ENCODE results near the gene PLEKHA7. TPM values are rescaled to one million over a fixed set of nuclear protein-coding genes. Genes with fewer than 3 reads are reported as not detected.

Gene PLEKHA7
- total RNA-seq, 1 experiment from 2014 or later, result 57.6 TPM

DNA sequence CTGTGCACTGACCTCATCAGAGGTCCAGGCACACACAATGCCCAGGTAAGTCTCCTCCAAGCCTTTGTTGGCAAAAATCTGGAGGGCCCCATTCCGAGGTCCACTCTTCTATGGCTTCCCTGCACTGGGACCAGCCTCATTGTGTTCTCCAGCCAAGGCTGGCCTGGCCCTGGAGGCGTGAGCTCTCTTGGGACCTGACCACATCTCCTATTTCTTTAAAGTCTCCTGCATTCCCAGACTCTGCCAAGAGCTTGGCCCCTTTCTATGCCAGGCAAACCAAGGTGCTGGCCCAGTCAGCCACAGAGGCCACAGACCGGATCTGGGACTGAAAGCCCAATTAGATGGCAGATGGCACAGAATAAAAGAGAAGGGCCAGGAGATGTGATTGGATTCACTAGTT lies 220.7 kb downstream of the PLEKHA7 start:
- H3K4me1 Mint-ChIP-seq (ENCODE audit: low read depth, unreplicated experiment), result no peaks in the 10 kb centered on the region
- POLR2A ChIA-PET, result no interaction called here
- no peaks in the 10 kb centered on the region for H3K9me3 Mint-ChIP-seq (ENCODE audit: unreplicated experiment)
- no peak overlapping the region for H3K27ac Mint-ChIP-seq (ENCODE audit: unreplicated experiment)
- CTCF ChIA-PET, result no interaction called here
- intact Hi-C loops (cut with micrococcal nuclease; ENCODE audit: unreplicated experiment), result no loop called here
- Histone ChIP-seq H3K36me3 (ENCODE audit: control insufficient read depth, insufficient read depth, low read length) (no peaks in the 10 kb centered on the region), H3K4me3 (ENCODE audit: low read depth, low read length) (no peak overlapping the region), H3K4me1 (no peaks in the 10 kb centered on the region), H3K27me3 (replicated peaks; ENCODE audit: control insufficient read depth, insufficient read depth, low read length) (no peaks in the 10 kb centered on the region), H3K9me3 (no peaks in the 10 kb centered on the region)
- BruUV-seq (replicated peaks), result no TSS peak
- TF ChIP-seq CTCF (IDR thresholded peaks at IDR 0.05; ENCODE audit: insufficient read depth in 1 of 2, low read depth in 1 of 2, low read length in 1 of 2, severe bottlenecking in 1 of 2, unreplicated experiment in 1 of 2), result no peak
- no peak for DNase-seq
- H3K27me3 Mint-ChIP-seq (ENCODE audit: insufficient read depth, unreplicated experiment), result no peaks in the 10 kb centered on the region
- no peak overlapping the region for H3K4me3 Mint-ChIP-seq (ENCODE audit: unreplicated experiment)
- peaks cover 46% of the 10 kb centered on the region for H3K36me3 Mint-ChIP-seq (ENCODE audit: insufficient read depth, unreplicated experiment)

GRCh38 chr11:16793009-16793408 lies 221.2 kb downstream of the PLEKHA7 start:
- Mint-ChIP-seq H3K9me3 (ENCODE audit: unreplicated experiment) (no peaks in the 10 kb centered on the region), H3K36me3 (ENCODE audit: insufficient read depth, unreplicated experiment) (peaks cover 46% of the 10 kb centered on the region), H3K27me3 (ENCODE audit: insufficient read depth, unreplicated experiment) (no peaks in the 10 kb centered on the region), H3K27ac (ENCODE audit: unreplicated experiment) (no peak overlapping the region), H3K4me1 (ENCODE audit: low read depth, unreplicated experiment) (no peaks in the 10 kb centered on the region), H3K4me3 (ENCODE audit: unreplicated experiment) (no peak overlapping the region)
- DNase-seq, result no peak
- intact Hi-C loops (cut with micrococcal nuclease; ENCODE audit: unreplicated experiment), result no loop called here
- TF ChIP-seq CTCF (IDR thresholded peaks at IDR 0.05; ENCODE audit: insufficient read depth in 1 of 2, low read depth in 1 of 2, low read length in 1 of 2, severe bottlenecking in 1 of 2, unreplicated experiment in 1 of 2), result no peak
- Histone ChIP-seq H3K27me3 (replicated peaks; ENCODE audit: control insufficient read depth, insufficient read depth, low read length) (no peaks in the 10 kb centered on the region), H3K4me3 (ENCODE audit: low read depth, low read length) (no peak overlapping the region), H3K36me3 (ENCODE audit: control insufficient read depth, insufficient read depth, low read length) (no peaks in the 10 kb centered on the region), H3K9me3 (no peaks in the 10 kb centered on the region), H3K4me1 (no peaks in the 10 kb centered on the region)
- BruUV-seq (replicated peaks), result no TSS peak
- CTCF ChIA-PET, result interaction anchor here (0.9 kb wide), 1 partner anchor 9 kb away, joined by 3 read pairs; no protein-coding TSS in a partner anchor
- POLR2A ChIA-PET, result no interaction called here

GRCh38 chr11:16792426-16792825 lies 221.8 kb downstream of the PLEKHA7 start:
- H3K9me3 ChIP-seq, result no peaks in the 10 kb centered on the region
- intact Hi-C loops (cut with micrococcal nuclease; ENCODE audit: unreplicated experiment), result no loop called here
- no peak overlapping the region for H3K27ac Mint-ChIP-seq (ENCODE audit: unreplicated experiment)
- no TSS peak for BruUV-seq (replicated peaks)
- H3K9me3 Mint-ChIP-seq (ENCODE audit: unreplicated experiment), result no peaks in the 10 kb centered on the region
- TF ChIP-seq CTCF (IDR thresholded peaks at IDR 0.05; ENCODE audit: insufficient read depth in 1 of 2, low read depth in 1 of 2, low read length in 1 of 2, severe bottlenecking in 1 of 2, unreplicated experiment in 1 of 2), result no peak
- no peaks in the 10 kb centered on the region for H3K27me3 ChIP-seq (replicated peaks; ENCODE audit: control insufficient read depth, insufficient read depth, low read length)
- H3K4me1 ChIP-seq, result no peaks in the 10 kb centered on the region
- no peaks in the 10 kb centered on the region for H3K36me3 ChIP-seq (ENCODE audit: control insufficient read depth, insufficient read depth, low read length)
- H3K4me1 Mint-ChIP-seq (ENCODE audit: low read depth, unreplicated experiment), result no peaks in the 10 kb centered on the region
- peaks cover 43% of the 10 kb centered on the region for H3K36me3 Mint-ChIP-seq (ENCODE audit: insufficient read depth, unreplicated experiment)
- no peak overlapping the region for H3K4me3 Mint-ChIP-seq (ENCODE audit: unreplicated experiment)
- POLR2A ChIA-PET, result no interaction called here
- H3K4me3 ChIP-seq (ENCODE audit: low read depth, low read length), result no peak overlapping the region
- CTCF ChIA-PET, result interaction anchor here (0.9 kb wide), 1 partner anchor 10 kb away, joined by 3 read pairs; no protein-coding TSS in a partner anchor
- DNase-seq, result no peak
- no peaks in the 10 kb centered on the region for H3K27me3 Mint-ChIP-seq (ENCODE audit: insufficient read depth, unreplicated experiment)

All from Caco-2 (cell line).